Skin epidermis (tissue), 12 donors: ENCODE data around the gene TOLLIP.

Experiments
- H3K27ac ChIP-seq, 21 experiments: fragments of 200-600 bp; sonication (generic) in 11 of 21; one replicate each; pipeline ENCODE4 v1.5.0; 2020; ENCODE audit warnings: mild to moderate bottlenecking in 3 of 21, inconsistent platforms in 2 of 21, moderate library complexity in 2 of 21
- H3K4me3 ChIP-seq, 7 experiments: fragments of 200-600 bp; sonication (generic) in 2 of 7; one replicate each; pipeline ENCODE4 v1.5.0; 2020; ENCODE audit warnings: inconsistent platforms in 2 of 7, mild to moderate bottlenecking in 2 of 7, moderate library complexity in 1 of 7

TOLLIP gene

GRCh38 chr11:1228921-1229451 lies 80.4 kb downstream of the TOLLIP start:
- no peak overlapping the region for H3K27ac ChIP-seq
- no peak overlapping the region for H3K4me3 ChIP-seq

GRCh38 chr11:1228101-1228821 lies 81.2 kb downstream of the TOLLIP start:
- Histone ChIP-seq H3K27ac (no peak overlapping the region), H3K4me3 (no peak overlapping the region)

- no peak overlapping the region for H3K27ac ChIP-seq
- no peak overlapping the region for H3K4me3 ChIP-seq
Observed at GRCh38 chr11:1227551-1228100, 81.8 kb downstream of the TOLLIP start.

- H3K27ac ChIP-seq = no peak overlapping the region
- H3K4me3 ChIP-seq = no peak overlapping the region
Observed at GRCh38 chr11:1226986-1227550, 82.4 kb downstream of the TOLLIP start.

GRCh38 chr11:1226226-1226985 lies 83.0 kb downstream of the TOLLIP start:
- H3K27ac ChIP-seq = no peak overlapping the region
- H3K4me3 ChIP-seq = no peak overlapping the region

GRCh38 chr11:1225386-1226225 lies 83.8 kb downstream of the TOLLIP start:
- Histone ChIP-seq H3K27ac (peak overlapping the region in 1 of 21 experiments; percentile 17), H3K4me3 (no peak overlapping the region)

- peak overlapping the region in 1 of 21 experiments; percentile 50 for H3K27ac ChIP-seq
- H3K4me3 ChIP-seq = no peak overlapping the region
Observed at GRCh38 chr11:1224491-1225385, 84.7 kb downstream of the TOLLIP start.
